ENCODE measurements around the gene EHD3. TPM values are rescaled to one million over a fixed set of nuclear protein-coding genes. Genes with fewer than 3 reads are reported as not detected.

Gene EHD3
- total RNA-seq, 2 donors from 2014 or later, result 1.0 to 1.1 TPM

DNA sequence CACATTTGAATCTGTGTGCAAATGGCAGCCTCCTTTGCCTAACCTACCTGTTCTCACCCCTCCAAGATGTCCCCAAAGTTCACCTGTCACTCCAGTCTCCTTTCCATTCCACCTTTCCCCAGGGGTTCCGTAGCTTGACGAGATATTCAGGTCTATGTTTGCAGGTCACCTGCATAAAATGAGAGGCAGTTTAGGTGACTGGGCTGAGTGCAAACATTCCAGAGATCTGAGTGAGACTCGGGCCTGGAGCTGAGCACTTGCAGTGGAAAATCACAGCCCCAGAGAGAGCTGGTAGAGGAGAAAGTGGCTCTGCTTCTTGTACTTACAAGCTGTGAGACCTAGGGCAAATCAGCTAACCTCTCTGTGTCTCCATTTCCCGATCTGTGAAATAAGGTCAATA, 36.8 kb upstream of the EHD3 start:
- H3K36me3 ChIP-seq, result no peaks in the 10 kb centered on the region

GRCh38 chr2:31197669-31198068, 36.3 kb upstream of the EHD3 start:
- Histone ChIP-seq H3K27me3 (no peaks in the 10 kb centered on the region), H3K4me1 (no peaks in the 10 kb centered on the region), H3K9me3 (no peaks in the 10 kb centered on the region), H3K27ac (no peak overlapping the region), H3K36me3 (no peaks in the 10 kb centered on the region), H3K4me3 (no peak overlapping the region), H3K9ac (ENCODE audit: low read depth in 2 of 2, low read length in 2 of 2) (no peak overlapping the region)
- DNase-seq, result no peak
- TF ChIP-seq, protein P1, sequence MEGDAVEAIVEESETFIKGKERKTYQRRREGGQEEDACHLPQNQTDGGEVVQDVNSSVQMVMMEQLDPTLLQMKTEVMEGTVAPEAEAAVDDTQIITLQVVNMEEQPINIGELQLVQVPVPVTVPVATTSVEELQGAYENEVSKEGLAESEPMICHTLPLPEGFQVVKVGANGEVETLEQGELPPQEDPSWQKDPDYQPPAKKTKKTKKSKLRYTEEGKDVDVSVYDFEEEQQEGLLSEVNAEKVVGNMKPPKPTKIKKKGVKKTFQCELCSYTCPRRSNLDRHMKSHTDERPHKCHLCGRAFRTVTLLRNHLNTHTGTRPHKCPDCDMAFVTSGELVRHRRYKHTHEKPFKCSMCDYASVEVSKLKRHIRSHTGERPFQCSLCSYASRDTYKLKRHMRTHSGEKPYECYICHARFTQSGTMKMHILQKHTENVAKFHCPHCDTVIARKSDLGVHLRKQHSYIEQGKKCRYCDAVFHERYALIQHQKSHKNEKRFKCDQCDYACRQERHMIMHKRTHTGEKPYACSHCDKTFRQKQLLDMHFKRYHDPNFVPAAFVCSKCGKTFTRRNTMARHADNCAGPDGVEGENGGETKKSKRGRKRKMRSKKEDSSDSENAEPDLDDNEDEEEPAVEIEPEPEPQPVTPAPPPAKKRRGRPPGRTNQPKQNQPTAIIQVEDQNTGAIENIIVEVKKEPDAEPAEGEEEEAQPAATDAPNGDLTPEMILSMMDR (IDR thresholded peaks at IDR 0.05), result no peak
- intact Hi-C loops (cut with DNase I), result no loop called here

More for the DNA sequence above, 36.8 kb upstream of the EHD3 start:
- Histone ChIP-seq H3K27me3 (no peaks in the 10 kb centered on the region), H3K27ac (no peak overlapping the region), H3K9ac (ENCODE audit: low read depth in 2 of 2, low read length in 2 of 2) (no peak overlapping the region), H3K4me1 (no peaks in the 10 kb centered on the region), H3K4me3 (no peak overlapping the region), H3K9me3 (no peaks in the 10 kb centered on the region)
- TF ChIP-seq, protein P1 (IDR thresholded peaks at IDR 0.05), result no peak
- DNase-seq, result no peak
- intact Hi-C loops (cut with DNase I), result no loop called here

DNA sequence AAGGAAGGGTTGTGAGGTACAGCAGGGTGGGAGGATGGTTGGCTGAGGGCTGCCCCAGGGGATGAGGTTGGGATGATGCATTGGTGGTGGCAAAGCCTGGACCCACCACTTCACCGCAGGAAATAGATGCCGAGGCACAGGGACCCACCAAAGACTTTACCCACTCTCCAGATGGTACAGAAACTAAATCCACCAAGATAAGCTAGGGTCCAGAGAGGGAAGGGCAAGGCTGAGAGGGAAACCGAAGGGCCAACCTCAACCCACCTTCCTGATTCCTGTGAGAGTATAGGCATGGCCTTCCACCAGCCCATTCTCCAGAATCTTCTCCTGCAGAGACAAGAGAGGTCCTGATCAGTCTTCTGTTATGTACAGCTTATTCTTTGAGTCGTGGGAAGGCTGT, 34.7 kb upstream of the EHD3 start:
- Histone ChIP-seq H3K4me1 (no peaks in the 10 kb centered on the region), H3K27me3 (no peaks in the 10 kb centered on the region), H3K27ac (no peak overlapping the region), H3K9me3 (no peaks in the 10 kb centered on the region), H3K36me3 (no peaks in the 10 kb centered on the region), H3K4me3 (no peak overlapping the region), H3K9ac (ENCODE audit: low read depth in 2 of 2, low read length in 2 of 2) (no peak overlapping the region)
- intact Hi-C loops (cut with DNase I), result no loop called here
- TF ChIP-seq, protein P1 (IDR thresholded peaks at IDR 0.05), result no peak
- DNase-seq, result no peak

- intact Hi-C loops (cut with DNase I), result no loop called here
- no peak overlapping the region for H3K9ac ChIP-seq (ENCODE audit: low read depth in 2 of 2, low read length in 2 of 2)
- H3K4me3 ChIP-seq, result no peak overlapping the region
- TF ChIP-seq, protein P1 (IDR thresholded peaks at IDR 0.05), result no peak
- no peaks in the 10 kb centered on the region for H3K9me3 ChIP-seq
- H3K27ac ChIP-seq, result no peak overlapping the region
- H3K4me1 ChIP-seq, result no peaks in the 10 kb centered on the region
- no peak for DNase-seq
- no peaks in the 10 kb centered on the region for H3K27me3 ChIP-seq
- H3K36me3 ChIP-seq, result no peaks in the 10 kb centered on the region
These were observed 33.0 kb upstream of the EHD3 start for GRCh38 chr2:31200972-31201371.

- Histone ChIP-seq H3K36me3 (no peaks in the 10 kb centered on the region), H3K4me1 (no peaks in the 10 kb centered on the region), H3K4me3 (no peak overlapping the region), H3K9me3 (no peaks in the 10 kb centered on the region), H3K9ac (ENCODE audit: low read depth in 2 of 2, low read length in 2 of 2) (no peak overlapping the region), H3K27ac (no peak overlapping the region), H3K27me3 (no peaks in the 10 kb centered on the region)
- TF ChIP-seq, protein P1 (IDR thresholded peaks at IDR 0.05), result no peak
- intact Hi-C loops (cut with DNase I), result no loop called here
- no peak for DNase-seq
These were observed 31.9 kb upstream of the EHD3 start for GRCh38 chr2:31202041-31202440.

DNA sequence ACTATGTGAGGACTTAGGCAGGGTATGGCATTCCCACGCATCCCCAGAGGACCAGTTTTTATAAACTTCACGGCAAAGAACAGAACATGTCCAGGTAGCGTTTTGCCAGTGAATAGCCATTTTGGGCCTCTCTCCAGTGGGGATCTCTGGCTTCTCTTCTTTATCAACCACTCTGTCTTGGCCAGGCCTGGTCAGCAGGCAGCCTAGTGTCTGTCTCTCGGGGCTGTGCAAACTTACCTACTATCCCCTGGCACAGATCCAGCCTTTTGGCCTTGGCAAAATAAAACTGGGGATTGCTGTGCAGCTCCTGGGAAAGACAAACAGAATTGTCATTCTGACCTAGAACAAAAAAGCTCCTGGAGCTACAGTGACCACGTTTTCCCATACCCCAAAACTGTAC, 31.1 kb upstream of the EHD3 start:
- H3K27ac ChIP-seq, result no peak overlapping the region
- no peak for DNase-seq
- no peaks in the 10 kb centered on the region for H3K27me3 ChIP-seq
- no peaks in the 10 kb centered on the region for H3K36me3 ChIP-seq
- no peak overlapping the region for H3K4me3 ChIP-seq
- H3K9ac ChIP-seq (ENCODE audit: low read depth in 2 of 2, low read length in 2 of 2), result no peak overlapping the region
- H3K4me1 ChIP-seq, result no peaks in the 10 kb centered on the region
- H3K9me3 ChIP-seq, result no peaks in the 10 kb centered on the region
- TF ChIP-seq, protein P1 (IDR thresholded peaks at IDR 0.05), result no peak
- intact Hi-C loops (cut with DNase I), result no loop called here

Measured in colonic mucosa (tissue), 4 donors.